Nephron (organoid): ENCODE results near the gene ATXN7.

Source experiments
- H3K27ac Mint-ChIP-seq, 3 experiments: 2 replicates each; pipeline ENCODE4 v1.8.0; 2020; ENCODE audit warnings: mixed read lengths in 3 of 3, mild to moderate bottlenecking in 2 of 3, moderate library complexity in 1 of 3
- H3K27me3 Mint-ChIP-seq: 2 replicates; pipeline ENCODE4 v1.8.0; 2021; ENCODE audit warnings: low read depth, mild to moderate bottlenecking, moderate library complexity, mixed read lengths
- H3K36me3 Mint-ChIP-seq: 2 replicates; pipeline ENCODE4 v1.8.0; 2020; ENCODE audit warnings: low read depth, mixed read lengths
- H3K4me1 Mint-ChIP-seq: 2 replicates; pipeline ENCODE4 v1.8.0; 2020; ENCODE audit warnings: mixed read lengths
- H3K4me3 Mint-ChIP-seq, 3 experiments: 2 replicates each; pipeline ENCODE4 v1.8.0; 2020; ENCODE audit warnings: mild to moderate bottlenecking in 3 of 3, mixed read lengths in 3 of 3, moderate library complexity in 2 of 3
- H3K9me3 Mint-ChIP-seq: 2 replicates; pipeline ENCODE4 v1.8.0; 2020; ENCODE audit warnings: mixed read lengths
- CTCF ChIP-seq, 3 experiments: fragments of 200-600 bp; sonication (generic); IDR thresholded peaks; one replicate each; pipeline ENCODE4 v1.5.0; 2021; ENCODE audit warnings: antibody characterized with exemption in 3 of 3; ENCODE audit not compliant: unreplicated experiment in 3 of 3

Gene ATXN7

GRCh38 chr3:64016941-64017620 lies 153.4 kb downstream of the ATXN7 start:
- Mint-ChIP-seq H3K36me3 (peaks cover 74% of the 10 kb centered on the region), H3K4me3 (no peak overlapping the region), H3K27me3 (no peaks in the 10 kb centered on the region), H3K9me3 (no peaks in the 10 kb centered on the region), H3K27ac (no peak overlapping the region), H3K4me1 (peaks cover 12% of the 10 kb centered on the region)
- TF ChIP-seq CTCF (IDR thresholded peaks at IDR 0.05; ENCODE audit: unreplicated experiment in 3 of 3), result no peak

- no peak for TF ChIP-seq CTCF (IDR thresholded peaks at IDR 0.05; ENCODE audit: unreplicated experiment in 3 of 3)
- Mint-ChIP-seq H3K27me3 (no peaks in the 10 kb centered on the region), H3K4me3 (peak overlapping the region in 1 of 3 experiments; percentile 19), H3K36me3 (peaks cover 58% of the 10 kb centered on the region), H3K4me1 (peaks cover 18% of the 10 kb centered on the region), H3K9me3 (no peaks in the 10 kb centered on the region), H3K27ac (no peak overlapping the region)
Observed at GRCh38 chr3:64019271-64019670, 155.6 kb downstream of the ATXN7 start.

DNA sequence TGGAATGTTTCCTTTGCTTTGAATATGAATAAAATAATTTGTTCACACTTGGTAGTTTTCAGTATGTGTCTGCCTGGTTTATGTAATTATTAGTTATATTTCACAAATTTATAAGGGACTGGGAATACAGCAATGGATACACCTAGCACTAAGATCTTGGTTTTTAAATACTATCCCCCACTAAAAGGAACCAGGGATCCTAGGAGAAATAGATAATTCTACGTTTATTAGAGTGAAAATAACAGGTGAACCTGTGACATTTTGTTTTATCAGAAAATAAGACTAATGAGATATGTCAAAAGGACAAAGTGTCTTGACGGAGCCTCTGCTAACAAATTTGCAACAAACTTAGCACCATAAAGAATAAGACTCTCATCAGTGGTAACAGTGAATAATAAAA lies 156.2 kb downstream of the ATXN7 start:
- no peak for TF ChIP-seq CTCF (IDR thresholded peaks at IDR 0.05; ENCODE audit: unreplicated experiment in 3 of 3)
- peaks cover 18% of the 10 kb centered on the region for H3K4me1 Mint-ChIP-seq
- no peaks in the 10 kb centered on the region for H3K9me3 Mint-ChIP-seq
- no peak overlapping the region for H3K4me3 Mint-ChIP-seq
- no peak overlapping the region for H3K27ac Mint-ChIP-seq
- peaks cover 52% of the 10 kb centered on the region for H3K36me3 Mint-ChIP-seq
- H3K27me3 Mint-ChIP-seq, result no peaks in the 10 kb centered on the region

GRCh38 chr3:64021922-64022321 lies 158.3 kb downstream of the ATXN7 start:
- Mint-ChIP-seq H3K36me3 (peaks cover 38% of the 10 kb centered on the region), H3K27me3 (peaks cover 1% of the 10 kb centered on the region), H3K27ac (no peak overlapping the region), H3K4me1 (peaks cover 18% of the 10 kb centered on the region), H3K9me3 (no peaks in the 10 kb centered on the region), H3K4me3 (peak overlapping the region; percentile 90 to 94 (median 92))
- no peak for TF ChIP-seq CTCF (IDR thresholded peaks at IDR 0.05; ENCODE audit: unreplicated experiment in 3 of 3)

DNA sequence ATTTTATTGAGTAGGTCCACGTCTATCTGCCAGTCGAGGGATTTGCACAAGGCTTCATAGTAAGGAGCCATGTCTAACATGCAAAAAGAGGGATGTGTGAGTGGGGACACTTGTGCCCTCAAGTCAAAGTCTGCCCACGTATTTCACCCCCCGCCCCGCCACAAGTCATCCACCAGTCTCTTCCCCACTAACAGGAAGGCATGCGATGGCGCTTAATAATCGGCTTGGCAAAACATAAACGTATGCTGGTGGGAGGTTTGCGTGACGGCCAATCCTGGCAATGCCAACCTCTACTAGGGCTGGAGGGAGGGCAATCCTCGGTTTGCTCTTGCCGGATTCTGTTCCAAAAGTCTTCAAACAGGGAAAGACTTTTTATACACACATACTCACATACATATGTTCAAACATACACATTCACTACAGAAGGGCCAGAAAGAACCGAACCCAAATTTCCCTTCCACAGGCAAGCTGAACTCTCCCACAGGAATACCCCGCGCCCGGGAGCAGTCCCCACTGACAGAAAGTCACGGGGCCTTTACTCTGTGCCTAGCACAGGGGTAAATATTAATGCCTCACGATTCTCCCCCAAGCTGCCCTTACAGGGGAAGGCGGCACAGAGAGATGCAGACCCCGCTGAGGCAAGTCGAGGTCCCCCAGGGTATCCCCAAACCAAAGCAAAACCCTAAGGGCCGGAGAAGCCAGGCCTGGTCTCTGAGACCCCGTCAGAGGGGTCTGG lies 159.0 kb downstream of the ATXN7 start:
- Mint-ChIP-seq H3K4me1 (peaks cover 18% of the 10 kb centered on the region), H3K9me3 (no peaks in the 10 kb centered on the region), H3K4me3 (peak overlapping the region; percentile 90 to 94 (median 92)), H3K36me3 (peaks cover 31% of the 10 kb centered on the region), H3K27ac (peak overlapping the region in 2 of 3 experiments; percentile 78), H3K27me3 (peaks cover 5% of the 10 kb centered on the region)
- TF ChIP-seq CTCF (IDR thresholded peaks at IDR 0.05; ENCODE audit: unreplicated experiment in 3 of 3), result no peak
